ENCODE data around the gene ZNF202. TPM values are rescaled to one million over a fixed set of nuclear protein-coding genes. Genes with fewer than 3 reads are reported as not detected.

The ZNF202 gene
- polyA plus RNA-seq (2013, experiment 1 of 2), result 3.0 TPM
- 3.6 TPM for polyA plus RNA-seq (2013, experiment 2 of 2)

DNA sequence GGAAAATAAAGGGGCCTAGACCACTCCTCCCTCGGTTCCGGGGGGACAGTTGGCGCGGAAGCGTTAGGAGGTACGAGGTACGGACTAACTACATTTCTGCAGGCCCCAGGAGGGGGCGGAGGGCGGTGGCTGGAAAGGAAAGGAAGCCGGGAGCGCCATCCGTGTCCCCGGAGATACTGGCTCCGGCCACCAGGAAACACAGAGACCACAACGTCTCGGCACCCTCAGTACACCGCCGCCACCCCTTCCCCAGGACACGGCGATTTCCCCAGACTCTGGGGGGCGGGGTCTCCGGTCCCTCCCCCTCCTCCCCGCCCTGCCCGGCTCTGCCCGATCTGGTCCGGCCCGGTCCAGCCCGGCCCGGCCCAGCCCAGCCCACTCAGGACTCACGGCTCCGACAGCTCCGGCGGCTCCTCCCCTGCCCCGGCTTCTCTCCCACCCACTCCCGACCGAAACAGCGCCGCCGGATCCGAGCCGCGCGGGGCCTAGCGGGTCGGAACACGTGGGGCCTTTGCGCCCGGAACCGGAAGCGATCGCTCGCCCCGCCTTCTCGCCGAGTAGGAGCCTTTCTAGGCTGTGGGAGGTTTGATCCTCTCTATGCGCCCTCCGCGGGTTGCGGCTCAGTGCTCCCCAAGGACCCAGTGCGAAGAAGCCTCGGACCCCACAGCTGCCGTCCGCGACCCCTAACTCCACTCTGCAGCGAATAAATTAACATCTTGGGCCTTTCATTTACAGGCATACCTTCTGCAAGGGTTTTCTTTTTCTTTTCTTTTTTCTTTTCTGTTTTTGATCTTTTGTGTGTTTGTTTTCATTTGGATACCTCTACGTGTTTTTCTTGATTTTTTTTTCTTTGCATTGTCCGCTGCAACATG lies at the start of gene ZNF202:
Gene ZNF202, minus strand, starts transcription at position 502 of the 872 bp plus-strand sequence. CDS start 10,772 bp downstream, outside the sequence.
- no peak within 1 kb of the TSS for H2AK5ac ChIP-seq (ENCODE audit: low read length, severe bottlenecking)
- H3K27ac ChIP-seq (ENCODE audit: low read length, poor library complexity, severe bottlenecking), result peak within 1 kb of the TSS; percentile 24
- peak within 1 kb of the TSS in 1 of 2 experiments; percentile 82 for H3K4ac ChIP-seq (ENCODE audit: low read depth in 1 of 2, low read length in 2 of 2)
- H3K79me1 ChIP-seq (replicated peaks; ENCODE audit: low read length, poor library complexity, severe bottlenecking), result peaks cover 27% of the 10 kb centered on the region
- no peaks in the 10 kb centered on the region for H3K9me3 ChIP-seq (ENCODE audit: control insufficient read depth, low read length)
- peak within 1 kb of the TSS; percentile 89 to 97 for H3K4me3 ChIP-seq (ENCODE audit: insufficient read depth in 1 of 2, low read depth in 1 of 2, low read length in 2 of 2)
- peak within 1 kb of the TSS; percentile 67 to 77 for H3K18ac ChIP-seq (ENCODE audit: low read depth in 1 of 2, low read length in 2 of 2)
- H2BK5ac ChIP-seq (ENCODE audit: low read depth, low read length, poor library complexity, severe bottlenecking), result peak within 1 kb of the TSS; percentile 84
- peak within 1 kb of the TSS; percentile 55 for H2BK120ac ChIP-seq (ENCODE audit: low read depth, low read length)
- H2BK15ac ChIP-seq (ENCODE audit: low read depth, poor library complexity, severe bottlenecking), result peak within 1 kb of the TSS; percentile 12
- H3K23ac ChIP-seq (ENCODE audit: low read length in 2 of 2), result no peak within 1 kb of the TSS
- H3K36me3 ChIP-seq (ENCODE audit: control insufficient read depth in 1 of 2, insufficient read depth in 2 of 2, low read depth in 1 of 2, low read length in 2 of 2), result peaks cover 0 to 26% of the 10 kb centered on the region in 2 experiments
- WGBS, result under 1% methylated on average over 48 of the region's 67 CpGs
- H3K4me1 ChIP-seq (ENCODE audit: control insufficient read depth, insufficient read depth, low read depth, low read length), result peaks cover 6% of the 10 kb centered on the region
- peak; percentile 91 for DNase-seq
- peak within 1 kb of the TSS; percentile 85 for H4K8ac ChIP-seq (ENCODE audit: low read length)
- H4K91ac ChIP-seq (ENCODE audit: low read length), result no peak within 1 kb of the TSS
- H3K14ac ChIP-seq (ENCODE audit: low read length in 2 of 2), result peak within 1 kb of the TSS in 1 of 2 experiments; percentile 76
- H3K27me3 ChIP-seq (ENCODE audit: control insufficient read depth in 1 of 2, insufficient read depth in 1 of 2, low read length in 2 of 2), result no peaks in the 10 kb centered on the region
- H2BK12ac ChIP-seq (ENCODE audit: low read length in 2 of 2), result no peak within 1 kb of the TSS
- H3K4me2 ChIP-seq (ENCODE audit: low read length, poor library complexity, severe bottlenecking), result peak within 1 kb of the TSS; percentile 75
- peak within 1 kb of the TSS; percentile 81 for H2AFZ ChIP-seq (ENCODE audit: low read depth, low read length)
- peak within 1 kb of the TSS; percentile 98 for H3K9ac ChIP-seq (ENCODE audit: low read length)

DNA sequence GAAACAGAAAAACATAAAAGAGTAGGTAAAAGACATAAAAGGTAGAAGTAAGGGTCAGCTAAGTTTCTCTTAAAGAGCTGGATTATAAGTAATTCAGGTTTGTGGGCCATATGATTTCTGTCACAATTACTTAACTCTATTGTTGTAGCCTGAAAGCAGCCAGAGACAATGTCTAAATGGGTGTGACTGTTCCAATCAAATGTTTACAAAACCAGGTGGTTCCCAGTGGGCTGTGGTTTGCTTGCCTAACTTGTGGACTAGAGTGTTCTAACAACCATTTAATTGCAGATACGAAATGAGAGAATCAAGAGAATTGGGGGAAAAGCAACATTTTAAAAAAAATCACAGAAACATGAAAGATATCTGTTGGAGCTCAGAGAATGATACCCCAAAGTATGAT lies 42.1 kb upstream of the ZNF202 start:
- Histone ChIP-seq H3K27ac (ENCODE audit: low read length, poor library complexity, severe bottlenecking) (no peak overlapping the region), H4K91ac (ENCODE audit: low read length) (no peak overlapping the region), H3K9me3 (ENCODE audit: control insufficient read depth, low read length) (peaks cover 3% of the 10 kb centered on the region), H3K79me1 (replicated peaks; ENCODE audit: low read length, poor library complexity, severe bottlenecking) (no peaks in the 10 kb centered on the region), H2BK5ac (ENCODE audit: low read depth, low read length, poor library complexity, severe bottlenecking) (no peak overlapping the region), H2AFZ (ENCODE audit: low read depth, low read length) (no peak overlapping the region), H3K14ac (ENCODE audit: low read length in 2 of 2) (no peak overlapping the region), H2BK15ac (ENCODE audit: low read depth, poor library complexity, severe bottlenecking) (no peak overlapping the region), H2AK5ac (ENCODE audit: low read length, severe bottlenecking) (no peak overlapping the region), H2BK120ac (ENCODE audit: low read depth, low read length) (no peak overlapping the region), H4K8ac (ENCODE audit: low read length) (no peak overlapping the region), H3K18ac (ENCODE audit: low read depth in 1 of 2, low read length in 2 of 2) (no peak overlapping the region), H3K36me3 (ENCODE audit: control insufficient read depth in 1 of 2, insufficient read depth in 2 of 2, low read depth in 1 of 2, low read length in 2 of 2) (no peaks in the 10 kb centered on the region), H2BK12ac (ENCODE audit: low read length in 2 of 2) (no peak overlapping the region), H3K9ac (ENCODE audit: low read length) (no peak overlapping the region), H3K23ac (ENCODE audit: low read length in 2 of 2) (no peak overlapping the region), H3K4me3 (ENCODE audit: insufficient read depth in 1 of 2, low read depth in 1 of 2, low read length in 2 of 2) (no peak overlapping the region), H3K4ac (ENCODE audit: low read depth in 1 of 2, low read length in 2 of 2) (no peak overlapping the region), H3K4me2 (ENCODE audit: low read length, poor library complexity, severe bottlenecking) (no peak overlapping the region), H3K27me3 (ENCODE audit: control insufficient read depth in 1 of 2, insufficient read depth in 1 of 2, low read length in 2 of 2) (no peaks in the 10 kb centered on the region), H3K4me1 (ENCODE audit: control insufficient read depth, insufficient read depth, low read depth, low read length) (no peaks in the 10 kb centered on the region)
- no peak for DNase-seq
- 83% methylated on average over 1 of the region's 1 CpG for WGBS

DNA sequence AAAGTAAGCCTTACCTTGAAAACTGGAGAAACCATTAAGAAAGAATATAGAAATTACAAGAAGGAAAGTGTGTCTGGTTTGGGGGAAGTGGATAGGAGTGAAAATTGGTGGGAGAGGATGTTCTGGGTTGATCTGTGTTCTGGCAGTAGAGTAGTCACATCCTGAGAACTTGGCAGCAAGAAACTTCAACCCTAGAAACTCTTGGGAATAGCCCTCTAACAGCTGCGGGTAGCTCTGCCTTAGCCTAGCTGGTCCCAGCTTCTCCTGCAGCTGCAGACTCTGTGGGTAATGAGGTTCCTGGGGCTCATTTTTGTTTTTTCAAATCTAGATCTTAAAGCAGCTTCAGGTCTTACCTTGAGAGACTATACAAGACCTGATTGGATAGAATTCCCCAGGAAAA lies 37.1 kb upstream of the ZNF202 start:
- H3K9ac ChIP-seq (ENCODE audit: low read length), result no peak overlapping the region

GRCh38 chr11:123775715-123776549 lies 34.5 kb upstream of the ZNF202 start:
- Histone ChIP-seq H3K9me3 (ENCODE audit: control insufficient read depth, low read length) (no peaks in the 10 kb centered on the region), H3K4me3 (ENCODE audit: insufficient read depth in 1 of 2, low read depth in 1 of 2, low read length in 2 of 2) (no peak overlapping the region), H3K18ac (ENCODE audit: low read depth in 1 of 2, low read length in 2 of 2) (no peak overlapping the region), H2BK15ac (ENCODE audit: low read depth, poor library complexity, severe bottlenecking) (no peak overlapping the region), H3K9ac (ENCODE audit: low read length) (no peak overlapping the region), H3K27me3 (ENCODE audit: control insufficient read depth in 1 of 2, insufficient read depth in 1 of 2, low read length in 2 of 2) (no peaks in the 10 kb centered on the region), H2AK5ac (ENCODE audit: low read length, severe bottlenecking) (no peak overlapping the region), H2BK120ac (ENCODE audit: low read depth, low read length) (no peak overlapping the region), H4K8ac (ENCODE audit: low read length) (no peak overlapping the region), H3K4me1 (ENCODE audit: control insufficient read depth, insufficient read depth, low read depth, low read length) (no peaks in the 10 kb centered on the region), H2AFZ (ENCODE audit: low read depth, low read length) (no peak overlapping the region), H2BK5ac (ENCODE audit: low read depth, low read length, poor library complexity, severe bottlenecking) (no peak overlapping the region), H3K23ac (ENCODE audit: low read length in 2 of 2) (no peak overlapping the region), H3K36me3 (ENCODE audit: control insufficient read depth in 1 of 2, insufficient read depth in 2 of 2, low read depth in 1 of 2, low read length in 2 of 2) (no peaks in the 10 kb centered on the region), H3K14ac (ENCODE audit: low read length in 2 of 2) (no peak overlapping the region), H3K79me1 (replicated peaks; ENCODE audit: low read length, poor library complexity, severe bottlenecking) (no peaks in the 10 kb centered on the region), H3K27ac (ENCODE audit: low read length, poor library complexity, severe bottlenecking) (no peak overlapping the region), H3K4me2 (ENCODE audit: low read length, poor library complexity, severe bottlenecking) (no peak overlapping the region), H4K91ac (ENCODE audit: low read length) (no peak overlapping the region), H2BK12ac (ENCODE audit: low read length in 2 of 2) (no peak overlapping the region), H3K4ac (ENCODE audit: low read depth in 1 of 2, low read length in 2 of 2) (no peak overlapping the region)
- no peak for DNase-seq
- 47% methylated on average over 3 of the region's 4 CpGs for WGBS

More for the DNA sequence above, 37.1 kb upstream of the ZNF202 start:
- no peak overlapping the region for H3K23ac ChIP-seq (ENCODE audit: low read length in 2 of 2)
- no peak overlapping the region for H2BK15ac ChIP-seq (ENCODE audit: low read depth, poor library complexity, severe bottlenecking)
- H4K8ac ChIP-seq (ENCODE audit: low read length), result no peak overlapping the region
- 90% methylated on average over 1 of the region's 1 CpG for WGBS
- no peak overlapping the region for H2BK120ac ChIP-seq (ENCODE audit: low read depth, low read length)
- H4K91ac ChIP-seq (ENCODE audit: low read length), result no peak overlapping the region
- H3K27me3 ChIP-seq (ENCODE audit: control insufficient read depth in 1 of 2, insufficient read depth in 1 of 2, low read length in 2 of 2), result no peaks in the 10 kb centered on the region
- no peaks in the 10 kb centered on the region for H3K4me1 ChIP-seq (ENCODE audit: control insufficient read depth, insufficient read depth, low read depth, low read length)
- H3K4ac ChIP-seq (ENCODE audit: low read depth in 1 of 2, low read length in 2 of 2), result no peak overlapping the region
- no peaks in the 10 kb centered on the region for H3K36me3 ChIP-seq (ENCODE audit: control insufficient read depth in 1 of 2, insufficient read depth in 2 of 2, low read depth in 1 of 2, low read length in 2 of 2)
- H3K18ac ChIP-seq (ENCODE audit: low read depth in 1 of 2, low read length in 2 of 2), result no peak overlapping the region
- H3K4me3 ChIP-seq (ENCODE audit: insufficient read depth in 1 of 2, low read depth in 1 of 2, low read length in 2 of 2), result no peak overlapping the region
- no peak overlapping the region for H3K4me2 ChIP-seq (ENCODE audit: low read length, poor library complexity, severe bottlenecking)
- H2BK5ac ChIP-seq (ENCODE audit: low read depth, low read length, poor library complexity, severe bottlenecking), result no peak overlapping the region
- no peak overlapping the region for H3K27ac ChIP-seq (ENCODE audit: low read length, poor library complexity, severe bottlenecking)
- H2BK12ac ChIP-seq (ENCODE audit: low read length in 2 of 2), result no peak overlapping the region
- no peak for DNase-seq
- no peak overlapping the region for H2AK5ac ChIP-seq (ENCODE audit: low read length, severe bottlenecking)
- no peaks in the 10 kb centered on the region for H3K79me1 ChIP-seq (replicated peaks; ENCODE audit: low read length, poor library complexity, severe bottlenecking)
- H3K14ac ChIP-seq (ENCODE audit: low read length in 2 of 2), result no peak overlapping the region
- H2AFZ ChIP-seq (ENCODE audit: low read depth, low read length), result no peak overlapping the region
- H3K9me3 ChIP-seq (ENCODE audit: control insufficient read depth, low read length), result no peaks in the 10 kb centered on the region

Measured in mesenchymal stem cell (in vitro differentiated cells and primary cell).